Activated CD4-positive, alpha-beta T cell treated with anti-CD3 and anti-CD28 coated beads for 1 hour (primary cell): ENCODE data around the gene RALGPS1.
A peak's percentile ranks its signal among the peaks of the same experiment; 100 is the strongest.

Experiments used
- DNase-seq: peaks from one replicate; pipeline ENCODE4 v3.0.0-alpha.2; 2020

The RALGPS1 gene

DNA sequence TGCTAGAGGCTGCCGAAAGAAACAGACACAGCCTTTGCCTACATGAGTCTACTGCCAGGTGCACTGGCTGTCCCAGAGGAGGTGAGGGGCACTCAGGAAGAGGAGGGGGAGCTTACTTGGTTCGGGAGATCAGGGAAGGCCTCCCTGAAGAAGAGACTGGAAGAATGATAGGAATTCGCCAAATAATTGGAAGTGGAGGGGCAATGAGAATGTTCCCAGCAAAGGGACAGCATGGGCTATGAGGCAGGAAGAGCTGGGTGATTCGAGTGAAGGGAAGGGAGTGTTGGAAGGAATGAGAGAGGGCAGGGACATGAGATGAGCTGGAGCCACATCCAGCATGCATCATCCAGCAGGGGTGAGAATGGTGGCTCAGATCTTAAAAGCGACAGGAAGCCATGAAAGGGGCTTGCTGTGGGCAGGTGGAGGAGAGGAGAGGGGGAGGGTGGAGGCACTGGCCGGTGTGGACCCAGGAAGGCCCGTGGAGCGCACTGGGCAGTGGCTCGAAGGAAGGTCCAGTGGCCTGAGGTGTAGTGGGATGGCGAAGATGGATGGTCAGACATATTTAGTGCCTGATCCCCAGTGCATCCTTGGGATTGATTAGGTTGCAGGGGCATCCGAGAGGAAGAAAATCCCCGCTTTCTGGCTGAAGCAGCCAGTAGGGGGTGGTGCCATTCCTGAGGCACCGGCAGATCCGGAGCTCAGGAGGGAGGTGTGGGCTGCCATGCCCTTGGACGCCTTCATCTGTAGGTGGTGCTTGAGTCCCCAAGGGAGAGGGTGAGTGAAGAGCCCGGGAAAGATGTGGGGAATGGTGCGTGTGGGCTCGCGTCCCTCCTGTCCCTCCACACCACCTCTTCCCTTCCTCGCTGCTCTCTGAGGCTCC, 296.5 kb downstream of the RALGPS1 start:
- no peak for DNase-seq

DNA sequence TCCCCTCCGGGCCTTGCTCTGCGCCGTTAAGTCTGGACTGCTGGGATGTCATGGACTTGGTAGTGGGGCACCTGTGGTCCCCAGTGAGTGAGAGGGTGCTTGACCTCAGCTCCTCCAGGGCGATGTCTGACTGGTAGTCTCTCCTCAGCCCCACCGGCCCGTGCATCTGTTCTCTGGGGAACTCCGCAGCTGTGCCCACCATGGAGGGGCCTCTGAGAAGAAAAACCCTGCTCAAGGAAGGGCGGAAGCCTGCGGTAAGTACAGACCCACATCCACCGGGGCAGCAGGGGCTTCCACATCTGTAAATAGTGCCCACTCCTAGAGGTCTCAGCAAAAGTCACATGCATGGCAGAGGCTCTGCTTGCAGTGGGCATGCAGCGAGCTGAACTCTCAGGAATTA, 297.4 kb downstream of the RALGPS1 start:
- DNase-seq = no peak

DNA sequence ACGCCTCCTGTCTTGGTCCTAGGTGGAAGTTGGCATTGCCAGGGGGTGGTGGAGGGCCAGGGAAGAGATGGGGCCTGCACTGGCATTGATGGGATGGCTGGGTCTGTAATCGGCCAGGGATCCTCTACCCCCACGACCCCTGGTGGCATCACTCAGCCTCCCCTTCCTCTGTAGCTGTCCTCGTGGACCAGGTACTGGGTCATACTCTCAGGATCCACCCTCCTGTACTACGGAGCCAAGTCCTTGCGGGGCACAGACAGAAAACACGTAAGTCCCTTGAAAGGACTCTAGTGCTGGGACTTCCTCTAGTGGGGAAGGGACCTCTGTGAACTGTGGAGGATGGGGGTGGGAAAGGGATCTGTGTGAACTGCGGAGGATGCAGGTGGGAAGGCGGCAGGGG, 297.9 kb downstream of the RALGPS1 start:
- DNase-seq = no peak

DNA sequence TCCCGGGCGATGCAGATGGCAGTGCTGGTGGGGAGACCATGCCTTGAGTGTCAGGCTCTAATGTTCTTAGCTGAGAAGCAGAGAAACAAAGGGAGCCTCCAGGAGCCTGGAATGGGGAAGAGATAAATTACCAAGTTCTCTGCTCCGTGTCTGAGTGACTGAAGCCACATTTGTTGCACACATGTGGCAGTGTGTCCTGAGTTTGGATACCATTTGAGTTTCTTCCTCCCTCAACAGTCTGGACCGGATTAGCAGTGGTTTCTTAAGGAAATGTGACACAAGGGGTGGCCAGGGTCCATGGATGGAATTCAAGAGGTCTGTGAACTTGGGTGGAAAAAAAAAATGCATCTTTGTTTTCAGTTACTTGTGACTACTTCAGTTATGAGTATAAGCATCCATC, 299.3 kb downstream of the RALGPS1 start:
- no peak for DNase-seq

DNA sequence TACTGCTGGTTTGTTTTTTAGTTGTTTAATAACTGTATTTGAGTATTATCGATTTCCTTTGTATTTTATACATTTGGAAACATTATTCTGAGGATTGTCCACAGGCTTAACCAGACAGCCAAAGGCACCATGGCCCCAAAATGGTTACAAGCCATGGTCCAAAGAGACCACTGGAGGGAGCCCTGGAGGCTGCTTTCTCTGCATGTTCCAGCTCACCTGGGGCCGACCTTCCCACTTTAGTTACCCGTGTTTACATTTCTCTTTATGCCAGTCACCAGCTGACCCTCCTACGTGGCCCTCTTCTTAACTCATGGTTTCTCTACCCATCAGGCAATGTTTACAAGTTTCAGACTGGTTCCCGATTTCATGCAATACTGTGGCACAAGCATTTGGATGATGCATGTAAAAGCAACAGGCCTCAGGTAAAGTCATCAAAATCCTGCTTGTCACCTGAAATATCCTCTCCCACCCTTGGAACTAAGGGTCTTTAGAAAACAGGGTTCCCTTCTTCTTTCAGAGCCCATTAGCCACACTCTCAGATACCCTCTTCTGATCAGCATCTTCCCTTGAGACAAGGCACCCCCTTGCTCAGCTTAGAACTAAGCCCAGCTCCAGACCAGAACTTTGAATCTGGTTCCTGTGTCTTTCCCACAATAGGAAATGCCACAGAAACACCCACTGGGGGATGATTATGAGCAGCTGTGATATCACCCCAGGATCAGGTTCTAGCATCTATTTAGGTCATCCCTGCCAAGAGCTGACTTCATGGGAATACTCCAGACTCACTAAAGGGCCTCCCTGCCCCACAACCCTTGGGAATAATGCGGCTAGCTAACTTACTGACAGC, 300.1 kb downstream of the RALGPS1 start:
- DNase-seq = peak; percentile 34

DNA sequence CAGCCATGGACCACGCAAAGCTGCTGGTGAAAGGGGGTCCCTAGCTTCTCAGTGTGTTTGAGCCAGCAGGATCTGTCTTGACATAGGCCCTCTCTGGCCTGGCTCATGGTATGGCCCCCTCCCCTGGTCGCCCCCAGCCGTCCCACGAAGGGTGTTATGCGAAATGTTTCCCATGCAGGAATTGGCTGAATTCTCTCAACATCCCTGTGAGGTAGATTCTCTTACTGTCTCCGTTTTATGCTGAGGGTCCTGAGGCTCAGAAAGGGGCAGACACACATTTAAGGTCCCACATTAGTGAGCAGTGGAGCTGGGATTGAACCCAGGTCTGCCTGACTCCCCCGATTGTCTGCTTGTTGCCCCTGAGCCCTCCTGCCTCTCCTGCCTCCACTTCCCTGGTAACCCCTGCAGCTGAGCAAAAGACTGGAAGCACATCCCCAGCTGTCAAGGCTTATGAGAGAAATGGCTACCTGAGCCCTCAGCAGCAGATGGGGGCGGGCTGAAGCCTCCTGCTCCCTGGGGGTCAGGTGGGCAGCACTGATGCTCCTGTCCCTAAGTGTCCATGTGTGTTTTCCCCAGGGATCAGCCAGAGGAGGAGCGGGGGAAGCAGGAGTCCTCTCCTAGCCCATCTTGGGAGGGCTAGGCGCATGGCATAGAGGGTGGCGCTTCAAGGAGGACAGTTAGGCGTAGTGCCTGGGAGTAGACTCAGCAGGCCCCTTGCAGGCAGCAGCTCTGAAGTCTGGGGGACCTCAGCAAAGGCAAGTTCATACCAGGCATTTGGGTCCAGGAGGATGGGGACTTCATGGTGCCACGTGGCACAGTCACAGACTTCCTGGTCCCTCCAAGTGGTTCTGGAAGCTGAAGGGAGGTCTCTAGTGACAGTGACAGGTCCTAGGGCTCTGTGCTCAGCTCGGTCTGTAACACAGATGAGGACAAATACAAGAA, 301.0 kb downstream of the RALGPS1 start:
- DNase-seq = no peak

DNA sequence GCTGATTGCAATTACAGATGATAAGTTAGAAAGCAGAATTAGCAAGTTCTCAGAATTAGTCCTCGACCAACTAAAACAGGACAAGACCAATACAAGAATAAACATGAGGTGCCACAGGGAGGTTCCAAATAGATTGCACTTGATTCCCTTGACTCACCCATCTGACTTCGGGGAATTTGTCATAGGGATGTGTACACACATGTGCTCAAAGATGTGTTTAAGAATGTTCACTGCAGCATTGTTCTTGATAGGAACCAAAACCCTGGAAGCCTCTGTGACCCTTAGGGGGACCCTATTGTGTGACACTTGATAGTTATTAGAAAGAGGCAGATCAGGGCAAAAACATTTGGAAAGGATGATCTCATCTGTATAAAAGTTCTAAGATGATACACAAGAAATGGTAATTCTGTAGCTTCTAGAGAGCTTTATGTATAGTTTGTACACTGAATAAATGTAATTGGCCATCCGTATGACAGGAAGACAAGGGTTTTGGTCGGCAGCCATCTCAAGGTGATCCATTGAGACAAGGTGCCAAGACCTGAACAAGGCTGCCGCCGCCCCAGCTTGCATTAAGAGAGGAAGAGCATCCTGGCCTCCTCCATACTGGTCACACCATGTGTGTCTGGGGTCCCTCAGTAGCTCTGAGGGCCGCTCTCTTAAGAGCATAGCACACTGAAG, 301.8 kb downstream of the RALGPS1 start:
- DNase-seq = no peak

DNA sequence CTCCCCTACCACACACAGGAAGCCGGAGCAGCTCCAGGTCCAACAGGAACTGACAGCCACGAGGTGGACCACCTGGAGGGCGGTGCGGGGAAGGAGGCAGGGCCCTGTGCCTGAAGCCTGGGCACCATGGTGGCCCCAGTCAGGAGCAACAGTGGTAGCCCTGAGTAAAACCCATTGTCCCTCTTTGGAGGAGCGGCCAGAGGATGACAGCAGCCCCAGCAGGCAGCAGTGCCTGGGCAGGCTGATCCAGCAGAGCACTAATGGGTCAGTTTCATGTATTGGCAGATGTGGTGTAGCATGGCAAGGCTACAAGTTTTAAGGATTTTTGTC, 302.3 kb downstream of the RALGPS1 start:
- DNase-seq = no peak

DNA sequence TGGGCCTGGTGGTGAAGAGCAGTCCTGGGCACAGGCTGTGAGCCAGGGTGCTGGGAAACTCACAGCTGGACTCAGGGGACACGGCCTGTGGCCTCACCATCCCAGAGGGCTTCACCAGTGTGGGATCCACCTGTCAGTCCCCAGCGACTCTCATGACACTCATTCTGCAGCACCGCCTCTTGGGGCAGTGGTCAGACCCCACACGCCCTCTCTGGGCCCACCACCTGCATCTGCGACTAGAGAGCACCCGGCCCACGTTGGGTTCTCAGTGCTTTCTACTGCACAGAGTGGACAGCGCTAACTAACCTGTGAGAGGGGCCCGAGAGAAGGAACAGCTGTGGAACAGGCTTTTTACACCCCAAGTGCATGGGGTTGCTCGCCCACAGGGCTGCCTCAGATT, 304.2 kb downstream of the RALGPS1 start:
- no peak for DNase-seq

DNA sequence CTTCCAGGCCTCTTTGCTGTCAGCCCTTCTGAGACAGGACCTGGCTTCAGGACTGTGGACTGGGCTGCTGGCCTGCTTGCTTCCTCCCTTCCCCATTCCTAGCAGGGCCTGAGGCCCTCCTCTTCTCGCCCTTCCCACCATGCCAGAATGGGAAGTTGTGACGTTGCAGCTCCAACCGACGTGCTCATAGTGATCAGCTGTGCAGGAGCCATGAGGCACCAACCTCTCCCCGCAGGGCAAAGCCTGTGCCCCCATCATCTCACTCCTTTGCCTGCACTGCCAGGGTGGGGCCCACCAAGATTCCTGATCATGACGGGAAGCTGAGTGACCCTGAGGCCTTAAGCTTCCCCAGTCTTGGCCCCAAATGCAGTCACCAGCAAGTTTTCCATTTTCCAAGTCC, 304.9 kb downstream of the RALGPS1 start:
- DNase-seq = no peak

DNA sequence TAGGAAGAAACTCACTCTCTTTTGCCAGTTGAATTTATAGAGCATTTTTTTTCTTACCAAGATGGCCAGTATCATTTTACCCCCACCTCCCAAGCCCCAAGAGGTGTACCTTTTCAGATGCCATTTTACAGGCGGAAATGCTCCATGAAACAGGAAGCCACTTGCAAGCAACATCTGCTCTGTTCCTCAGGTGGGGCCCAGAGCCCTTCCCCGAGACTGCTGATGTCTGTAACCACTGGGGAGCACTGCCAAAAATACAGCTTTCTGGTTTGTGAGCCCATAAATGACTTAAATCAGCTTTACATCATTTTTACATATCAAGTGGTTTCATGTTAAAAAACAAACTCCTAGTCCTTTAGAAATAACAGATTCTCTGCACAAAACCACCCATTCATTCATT, 307.1 kb downstream of the RALGPS1 start:
- no peak for DNase-seq

DNA sequence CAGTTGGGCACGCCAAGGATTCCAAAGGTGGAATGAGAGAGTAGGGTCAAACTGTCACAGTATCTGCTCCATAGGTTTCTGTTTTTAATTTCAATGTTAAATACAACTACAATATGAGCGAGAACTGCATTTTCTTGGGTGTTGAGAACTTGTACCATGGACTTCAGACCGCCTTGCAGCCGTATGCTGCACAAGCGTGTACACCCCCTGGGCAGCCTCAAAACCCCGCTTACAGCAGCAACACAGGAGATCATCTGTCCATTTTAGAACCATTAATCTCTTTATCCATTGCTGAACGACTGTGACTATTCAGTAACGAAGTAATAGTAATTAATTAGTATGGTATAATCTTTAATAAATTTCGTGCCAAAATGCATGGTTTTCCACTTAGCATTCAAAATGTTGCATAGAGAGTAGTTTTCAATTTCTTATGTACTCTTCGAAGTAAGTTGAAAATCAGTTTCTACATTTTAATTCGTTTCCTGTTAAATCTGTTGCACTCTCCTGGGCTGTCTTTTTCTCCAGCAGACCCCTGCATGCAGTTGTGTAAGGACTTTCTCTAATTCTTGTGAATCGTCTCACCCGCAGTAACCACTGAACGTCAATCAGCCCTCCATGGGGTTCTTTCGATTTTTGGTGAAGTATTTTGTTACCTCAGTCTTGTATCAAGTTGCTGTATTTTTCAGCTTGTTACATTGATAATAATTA, 308.0 kb downstream of the RALGPS1 start:
- no peak for DNase-seq

DNA sequence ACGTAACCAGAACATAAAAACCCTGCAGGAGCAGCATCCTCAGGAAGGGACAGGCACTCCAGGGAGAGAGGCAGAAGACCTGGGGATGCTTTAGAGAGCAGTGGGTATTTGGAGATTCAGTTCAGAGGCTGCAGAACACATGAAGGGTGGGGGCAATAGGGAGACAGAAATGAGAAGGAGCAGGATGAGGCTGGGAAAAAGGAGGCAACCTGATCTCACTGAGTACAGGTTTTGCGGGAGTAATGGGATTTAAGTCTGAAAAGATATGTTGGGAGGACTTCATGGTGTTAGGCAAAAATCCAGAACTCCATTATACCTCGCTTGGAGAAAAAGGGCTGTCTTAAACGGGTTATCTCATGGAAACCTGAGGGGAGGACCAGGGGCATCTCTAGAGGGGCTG, 308.7 kb downstream of the RALGPS1 start:
- no peak for DNase-seq

DNA sequence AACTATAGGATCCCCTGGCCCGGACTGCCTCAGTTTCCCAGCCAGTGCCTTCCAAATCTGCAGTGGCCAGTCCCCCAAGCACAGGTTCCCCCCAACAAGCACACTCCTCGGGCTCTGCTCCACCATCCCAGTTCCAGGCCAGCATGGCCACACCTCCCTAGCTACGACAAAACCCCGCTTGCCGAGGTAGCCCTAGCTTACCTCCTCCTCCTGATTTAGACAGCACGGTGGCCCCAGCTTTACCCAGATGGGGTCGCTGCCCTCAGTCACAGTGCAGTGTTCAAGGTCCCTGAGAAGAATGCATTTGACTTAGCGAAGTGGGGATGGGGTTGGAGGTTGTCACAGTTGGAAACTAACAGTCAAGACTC, 309.2 kb downstream of the RALGPS1 start:
- DNase-seq = no peak

DNA sequence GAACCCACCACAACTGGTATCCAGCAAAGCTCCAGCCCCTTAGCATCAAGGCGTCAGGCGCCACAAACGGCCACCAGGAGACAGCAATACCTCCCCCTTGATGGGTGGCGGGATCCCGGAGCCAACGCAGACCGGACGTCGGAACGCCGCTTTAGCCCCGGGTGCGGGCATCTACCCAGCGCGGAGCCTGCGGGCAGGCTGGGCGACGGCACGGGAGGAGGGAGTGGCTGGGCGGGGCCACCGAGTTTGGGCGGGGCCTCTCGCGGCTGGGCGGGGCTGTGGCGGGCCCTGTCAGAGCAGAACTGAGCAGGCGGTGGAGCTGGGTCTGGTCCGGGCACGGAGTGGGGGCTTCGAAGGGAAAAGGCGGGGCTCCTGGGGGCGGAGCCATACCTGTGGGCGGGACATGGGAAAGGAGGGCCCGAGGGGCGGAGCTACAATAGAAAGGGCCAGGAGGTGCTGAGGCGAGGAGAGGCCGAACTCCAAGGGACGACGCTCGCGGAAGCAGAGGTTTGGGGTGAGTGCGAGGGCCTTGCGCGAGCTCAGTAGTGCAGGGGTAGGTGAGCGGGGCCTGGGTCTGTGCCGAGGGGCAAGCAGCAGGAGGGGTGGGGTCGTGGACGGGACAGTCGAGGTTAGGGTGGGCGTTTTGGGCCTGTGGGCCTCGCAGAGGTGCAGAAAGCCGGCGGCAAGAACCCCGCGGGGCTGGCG, 309.7 kb downstream of the RALGPS1 start:
- peak; percentile 77 for DNase-seq

DNA sequence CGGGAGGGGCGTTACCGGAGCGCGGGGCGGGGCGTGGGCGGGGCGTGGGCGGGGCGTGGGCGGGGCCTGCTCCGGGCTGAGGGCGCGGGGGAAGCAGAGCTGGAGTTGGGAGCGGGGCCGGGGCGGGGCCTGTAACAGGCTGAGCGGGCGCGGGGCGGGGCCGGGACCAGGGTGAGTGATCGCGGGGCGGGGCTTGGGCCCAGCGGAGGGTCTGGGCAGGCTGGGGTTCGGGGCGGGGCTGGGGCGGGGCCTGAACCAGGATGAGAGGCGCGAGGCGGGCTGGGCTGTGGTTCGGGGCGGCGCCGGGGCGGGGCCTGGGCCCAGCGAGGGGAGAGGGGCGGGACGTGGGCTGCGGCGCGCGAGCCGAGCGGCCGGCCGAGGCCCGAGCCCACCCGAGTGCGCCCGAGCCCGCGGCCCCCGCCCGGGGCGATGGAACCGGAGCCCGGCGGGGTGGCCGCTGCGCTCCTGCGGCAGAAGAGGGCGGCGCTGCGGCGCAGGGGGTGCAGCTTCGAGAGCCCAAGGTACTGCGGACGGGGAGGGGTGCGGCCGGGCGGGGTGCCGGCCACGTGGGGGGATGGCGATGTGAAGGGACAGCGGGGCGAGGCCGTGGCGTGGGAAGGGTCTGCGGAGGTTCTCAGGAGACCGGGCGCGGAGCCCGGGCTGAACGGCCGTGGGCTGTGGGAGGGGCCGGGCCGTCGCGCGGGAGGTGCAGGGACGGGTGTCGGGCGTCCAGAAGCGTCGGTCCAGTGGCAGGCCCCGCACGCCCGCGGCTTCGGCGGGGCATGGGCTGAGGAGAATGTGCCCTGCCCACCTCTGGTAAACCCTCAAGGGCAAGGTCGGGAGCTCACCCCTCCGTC, 310.5 kb downstream of the RALGPS1 start:
- peak; percentile 89 for DNase-seq

DNA sequence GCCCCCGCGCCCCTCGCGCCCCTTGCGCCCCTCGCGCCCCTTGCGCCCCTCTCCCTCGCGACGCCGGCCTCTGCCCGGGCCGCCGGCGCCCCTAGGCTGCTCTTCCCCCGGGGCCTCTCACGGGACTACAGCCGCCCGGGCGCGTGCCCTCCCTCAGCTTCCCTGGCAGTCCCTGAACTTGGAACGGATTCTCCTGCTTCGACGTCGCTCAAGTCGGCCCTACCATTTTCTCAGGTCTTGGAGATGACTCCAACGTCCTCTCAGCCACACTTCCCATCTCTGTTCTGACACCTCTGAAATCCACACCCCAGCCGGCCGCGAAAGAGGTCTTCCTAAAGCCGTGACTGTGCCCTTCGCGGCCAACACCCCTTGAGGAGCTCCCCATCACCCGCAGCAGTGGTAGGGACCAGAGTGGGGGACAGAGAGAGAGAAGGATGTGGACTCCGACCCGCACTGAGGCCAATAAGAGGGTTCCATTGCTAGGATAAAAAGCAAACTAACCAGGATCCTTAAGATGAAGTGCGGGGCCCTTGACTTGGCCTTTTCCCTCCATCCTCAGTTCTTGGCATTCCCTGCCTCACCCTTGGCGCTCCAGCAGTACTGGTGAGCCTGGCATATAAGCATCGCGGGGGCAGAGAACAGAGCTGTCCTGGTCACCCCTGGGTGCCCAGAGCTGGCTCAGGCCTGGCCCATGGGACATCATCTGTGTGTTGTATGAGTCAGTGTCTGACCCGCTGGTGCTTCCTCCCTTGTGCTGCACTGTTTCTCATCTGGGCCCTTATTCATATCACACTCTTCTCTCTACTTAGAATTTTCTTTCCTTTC, 311.4 kb downstream of the RALGPS1 start:
- DNase-seq = no peak

DNA sequence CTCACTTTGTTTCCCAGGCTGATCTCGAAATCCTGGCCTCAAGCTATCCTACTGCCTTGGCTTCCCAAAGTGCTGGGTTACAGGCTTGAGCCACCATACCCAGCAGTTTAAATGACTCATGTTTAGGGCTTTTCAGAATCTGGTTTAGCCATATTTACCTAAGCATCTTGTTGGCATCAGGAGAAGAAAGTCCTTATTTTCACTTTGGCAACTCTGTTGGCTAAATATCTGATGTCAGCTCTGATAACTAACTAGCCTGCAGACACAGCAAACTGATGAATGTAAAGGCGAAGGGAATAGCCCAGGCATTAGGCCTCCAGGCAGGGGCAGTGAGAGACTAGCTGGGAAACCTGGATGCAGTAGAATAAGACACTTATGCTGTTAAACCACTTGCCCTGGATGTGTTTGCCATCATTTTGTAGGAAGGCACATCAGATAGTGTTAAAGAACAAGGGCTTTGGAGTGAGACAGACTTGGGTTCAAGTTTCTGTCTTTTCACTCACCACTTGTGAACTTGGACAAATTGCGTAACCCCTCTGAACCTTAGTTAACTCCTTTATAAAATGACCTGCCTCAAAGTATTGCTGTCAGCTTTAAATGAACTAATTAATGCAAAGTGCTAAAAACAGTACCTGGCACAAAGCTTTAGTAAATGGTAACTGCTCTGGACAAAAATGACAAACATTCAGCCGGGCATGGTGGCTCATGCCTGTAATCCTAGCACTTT, 315.3 kb downstream of the RALGPS1 start:
- no peak for DNase-seq

DNA sequence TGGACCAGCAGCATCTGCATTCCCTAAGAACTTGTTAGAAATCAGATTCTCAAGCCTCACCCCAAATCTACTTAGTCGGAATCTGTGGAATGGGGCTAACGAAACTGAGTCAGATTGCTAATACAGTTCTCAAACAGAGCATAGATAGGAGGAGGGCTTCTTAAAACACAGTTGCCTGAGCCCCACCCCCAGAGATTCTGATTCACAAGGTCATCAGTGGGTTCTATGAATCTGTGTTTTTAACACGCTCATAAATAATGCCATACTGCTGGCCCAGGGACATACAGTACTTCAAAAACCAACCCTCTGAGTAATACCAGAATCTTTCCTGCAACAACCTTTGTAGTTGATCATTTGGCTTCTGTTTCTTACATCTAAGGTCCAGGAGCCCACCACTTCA, 317.1 kb downstream of the RALGPS1 start:
- DNase-seq = no peak
